A549 (cell line): ENCODE results near the gene FAM240A. TPM values are rescaled to one million over a fixed set of nuclear protein-coding genes. Genes with fewer than 3 reads are reported as not detected.

Experiments
- ATAC-seq, 2 experiments: fragments of 200-7000 bp in 1 of 2; fragments of >200 bp in 1 of 2; cut with Nextera tagmentation in 1 of 2; cut with Tn5 transposase in 1 of 2; 3 replicates each; pipeline versions ENCODE4 v1.8.0 to v1.9.1; 2018 to 2020; ENCODE audit warnings: mild to moderate bottlenecking in 1 of 2, moderate library complexity in 1 of 2
- CTCF ChIA-PET: fragments of 300-600 bp; sonication (Branson Sonifier 250); formaldehyde crosslinking; extraction: SDS; loops from one replicate; lab custom pipeline; 2021; ENCODE audit warnings: antibody characterized with exemption, inconsistent platforms; lab: Yijun Ruan, JAX
- POLR2A ChIA-PET: fragments of 350-600 bp; formaldehyde crosslinking; extraction: SDS; loops from one replicate; lab custom pipeline; 2021; ENCODE audit warnings: antibody characterized with exemption, inconsistent platforms; lab: Yijun Ruan, JAX
- DNase-seq, 2 experiments: peaks; one replicate each; pipeline versions ENCODE4 v3.0.0 to v3.0.0-alpha.2; 2011 to 2016; ENCODE audit warnings: low read depth in 1 of 2, low spot score in 1 of 2
- FAIRE-seq: peaks from 2 replicates; lab custom pipeline; 2011; peaks lifted over from hg19 to GRCh38; lab: Jason Lieb, UNC
- H3K27ac ChIP-seq, 2 experiments: fragments of >200 bp; sonication (Bioruptor Twin); formaldehyde crosslinking; 3 replicates each; pipeline ENCODE4 v1.5.1; 2016 to 2017
- H3K4me1 ChIP-seq: fragments of >200 bp; sonication (Bioruptor Twin); formaldehyde crosslinking; 3 replicates; pipeline ENCODE4 v1.6.1; 2016
- H3K4me2 ChIP-seq: fragments of >200 bp; sonication (Bioruptor Twin); formaldehyde crosslinking; 3 replicates; pipeline ENCODE4 v1.6.1; 2016
- H3K4me3 ChIP-seq: fragments of >200 bp; sonication (Bioruptor Twin); formaldehyde crosslinking; 3 replicates; pipeline ENCODE4 v1.5.1; 2016
- H3K9me3 ChIP-seq: fragments of >200 bp; sonication (Bioruptor Twin); formaldehyde crosslinking; 3 replicates; pipeline ENCODE4 v1.6.1; 2016
- CEBPB ChIP-seq, 2 experiments: fragments of >200 bp in 1 of 2; sonication (Bioruptor Twin) in 1 of 2; formaldehyde crosslinking in 1 of 2; IDR thresholded peaks; 2 replicates each; pipeline ENCODE4 v1.6.1; 2012 to 2016
- CHD2 ChIP-seq: fragments of 150-350 bp; IDR thresholded peaks from 2 replicates; pipeline ENCODE4 v1.6.1; 2014; ENCODE audit warnings: low read length; ENCODE audit not compliant: partially characterized antibody
- EHMT2 ChIP-seq: fragments of 200-600 bp; sonication (generic); IDR thresholded peaks from 2 replicates; pipeline ENCODE4 v1.6.1; 2016; ENCODE audit warnings: antibody characterized with exemption, low read depth, mild to moderate bottlenecking, moderate library complexity
- EP300 ChIP-seq, 2 experiments: fragments of >200 bp; sonication (Bioruptor Twin); formaldehyde crosslinking; IDR thresholded peaks; 2 replicates in 1 of 2; 3 replicates in 1 of 2; pipeline ENCODE4 v1.6.1; 2016 to 2017
- FOSB ChIP-seq: fragments of 250-450 bp; sonication (Bioruptor Pico); IDR thresholded peaks from 2 replicates; pipeline ENCODE4 v1.5.0; 2020; ENCODE audit warnings: mild to moderate bottlenecking, moderate library complexity
- HDAC2 ChIP-seq: fragments of 200-600 bp; sonication (generic); IDR thresholded peaks from 2 replicates; pipeline ENCODE4 v1.6.1; 2016
- HEYL ChIP-seq: fragments of 250-450 bp; sonication (Bioruptor Pico); IDR thresholded peaks from 2 replicates; pipeline ENCODE4 v1.8.0; 2021; ENCODE audit warnings: mild to moderate bottlenecking, moderate library complexity
- HOXB13 ChIP-seq: fragments of 250-450 bp; sonication (Bioruptor Pico); IDR thresholded peaks from 2 replicates; pipeline ENCODE4 v1.5.0; 2020; ENCODE audit warnings: low read depth, mild to moderate bottlenecking, moderate library complexity
- HOXB5 ChIP-seq: fragments of 250-450 bp; sonication (Bioruptor Pico); IDR thresholded peaks from 2 replicates; pipeline ENCODE4 v1.5.0; 2020; ENCODE audit warnings: mild to moderate bottlenecking, moderate library complexity
- JUN ChIP-seq, 2 experiments: fragments of >200 bp; sonication (Bioruptor Twin); formaldehyde crosslinking; IDR thresholded peaks; 2 replicates in 1 of 2; 3 replicates in 1 of 2; pipeline ENCODE4 v1.6.1; 2016 to 2017
- JUNB ChIP-seq: fragments of >200 bp; sonication (Bioruptor Twin); formaldehyde crosslinking; IDR thresholded peaks from 2 replicates; pipeline ENCODE4 v1.6.1; 2016
- MAZ ChIP-seq: fragments of 150-350 bp; IDR thresholded peaks from 2 replicates; pipeline ENCODE4 v1.6.1; 2014; ENCODE audit warnings: antibody characterized with exemption, low read depth, low read length, borderline replicate concordance
- NFE2L2 ChIP-seq: fragments of 150-350 bp; conservative IDR thresholded peaks from 2 replicates; pipeline ENCODE4 v1.6.1; 2014; ENCODE audit warnings: low read length
- NR3C1 ChIP-seq: fragments of >200 bp; sonication (Bioruptor Twin); formaldehyde crosslinking; IDR thresholded peaks from 3 replicates; pipeline ENCODE4 v1.6.1; 2017
- PBX3 ChIP-seq: IDR thresholded peaks from 2 replicates; pipeline ENCODE4 v1.6.1; 2012
- RARB ChIP-seq: fragments of 250-450 bp; sonication (Bioruptor Pico); IDR thresholded peaks from 2 replicates; pipeline ENCODE4 v1.8.0; 2021; ENCODE audit warnings: mild to moderate bottlenecking, moderate library complexity
- ZC3H11A ChIP-seq: fragments of 450-650 bp; IDR thresholded peaks from 2 replicates; pipeline ENCODE4 v1.6.1; 2014; ENCODE audit warnings: antibody characterized with exemption, mild to moderate bottlenecking
- ZFP36 ChIP-seq: fragments of 450-650 bp; IDR thresholded peaks from 2 replicates; pipeline ENCODE4 v1.6.1; 2014; ENCODE audit warnings: borderline replicate concordance; ENCODE audit not compliant: partially characterized antibody
- ZSCAN20 ChIP-seq: fragments of 250-450 bp; sonication (Bioruptor Pico); IDR thresholded peaks from 2 replicates; pipeline ENCODE4 v1.8.0; 2022; ENCODE audit warnings: mild to moderate bottlenecking, moderate library complexity
- WGBS: methylation state at CpG from one replicate; pipeline ENCODE4 v1.1.6; 2017; ENCODE audit errors: missing lambda C conversion rate; 5-methylcytosine and 5-hydroxymethylcytosine counted together
- polyA plus RNA-seq, 4 experiments: library from polyadenylated mRNA; depleted of rRNA in 3 of 4; stranded (reverse); fragments of >200 nt; fragmentation: RNase III in 1 of 4; extraction: RNeasy Plus Mini Kit Qiagen cat#74134 plus additional on column Dnase treatment in 1 of 4; gene quantifications; 2 replicates in 3 of 4; 3 replicates in 1 of 4; pipeline ENCODE4 v1.2.3, GENCODE V29; 2011 to 2017
- TF ChIP-seq, protein P1 (sequence below): fragments of 150-350 bp; IDR thresholded peaks from 2 replicates; pipeline ENCODE4 v1.6.1; 2014; ENCODE audit warnings: low read depth, mild to moderate bottlenecking, low read length
- TF ChIP-seq, protein P2 (sequence below): fragments of >200 bp; sonication (Bioruptor Twin); formaldehyde crosslinking; IDR thresholded peaks from 3 replicates; pipeline ENCODE4 v1.6.1; 2016

FAM240A gene
- polyA plus RNA-seq, 2 of the 4 experiments (the other 2 are of a cell fraction): not detected

DNA sequence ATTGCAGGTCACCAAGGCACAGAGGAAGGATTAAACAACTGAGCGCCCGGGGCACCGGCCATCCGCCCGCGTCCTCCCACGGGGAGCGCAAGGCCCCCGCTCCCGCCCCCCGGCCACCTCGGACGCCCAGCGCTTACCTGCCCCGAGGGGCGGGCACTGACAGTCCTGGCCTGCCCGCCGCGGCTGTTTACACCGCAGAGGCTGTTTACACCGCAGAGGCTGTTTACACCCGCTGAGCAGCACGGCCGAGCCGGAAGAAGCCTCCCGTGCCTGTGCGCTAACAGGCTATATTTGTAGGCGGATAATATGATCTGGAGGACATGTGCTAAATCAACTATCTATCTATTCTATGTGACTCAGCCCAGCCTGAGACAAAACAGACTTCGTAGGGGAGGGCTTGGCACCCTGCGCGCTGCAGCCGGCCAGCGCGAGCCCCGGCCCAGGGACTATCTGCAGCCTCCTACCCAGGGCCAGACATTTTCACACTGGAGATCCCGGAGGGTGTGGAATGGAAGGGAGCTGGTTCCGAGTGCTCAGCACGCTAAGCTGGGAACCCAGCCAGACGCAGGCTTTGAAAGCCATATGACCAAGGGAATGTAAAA is 46.2 kb upstream of the FAM240A start, which contains the start of gene LRRC2 (continued):
- TF ChIP-seq HEYL: no peak
- TF ChIP-seq, protein P1, sequence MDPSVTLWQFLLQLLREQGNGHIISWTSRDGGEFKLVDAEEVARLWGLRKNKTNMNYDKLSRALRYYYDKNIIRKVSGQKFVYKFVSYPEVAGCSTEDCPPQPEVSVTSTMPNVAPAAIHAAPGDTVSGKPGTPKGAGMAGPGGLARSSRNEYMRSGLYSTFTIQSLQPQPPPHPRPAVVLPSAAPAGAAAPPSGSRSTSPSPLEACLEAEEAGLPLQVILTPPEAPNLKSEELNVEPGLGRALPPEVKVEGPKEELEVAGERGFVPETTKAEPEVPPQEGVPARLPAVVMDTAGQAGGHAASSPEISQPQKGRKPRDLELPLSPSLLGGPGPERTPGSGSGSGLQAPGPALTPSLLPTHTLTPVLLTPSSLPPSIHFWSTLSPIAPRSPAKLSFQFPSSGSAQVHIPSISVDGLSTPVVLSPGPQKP: no peak
- no peak for TF ChIP-seq EHMT2
- TF ChIP-seq ZC3H11A: no peak
- no peak for TF ChIP-seq JUNB
- no peak for TF ChIP-seq CEBPB (IDR thresholded peaks at IDR 0.05)
- no peak for TF ChIP-seq PBX3
- TF ChIP-seq HOXB5 (CRISPR knock-in tag): no peak
- TF ChIP-seq, all 56 proteins: peak for 0

DNA sequence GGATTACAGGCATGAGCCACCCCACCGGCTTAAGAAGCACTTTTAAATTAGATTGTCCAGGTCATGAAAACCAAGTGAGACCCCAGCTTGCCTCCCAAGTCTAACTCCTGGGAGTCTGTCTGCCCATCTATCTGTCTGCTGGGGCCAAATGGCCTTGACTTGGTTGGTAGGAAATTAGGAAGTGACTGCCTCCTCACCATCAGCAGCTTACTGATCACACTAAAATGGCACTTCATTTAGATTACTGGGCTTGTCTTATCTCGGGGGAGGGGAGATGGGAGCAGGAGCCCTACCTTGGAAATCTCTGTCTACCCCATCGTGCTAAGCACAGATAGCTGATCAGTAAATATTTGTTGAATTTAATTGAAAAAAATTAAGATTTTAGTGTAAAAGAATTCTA is 40.6 kb upstream of the FAM240A start:
- Histone ChIP-seq H3K4me1 (no peaks in the 10 kb centered on the region), H3K27ac (no peak overlapping the region), H3K9me3 (no peaks in the 10 kb centered on the region)
- no peak for FAIRE-seq
- no peak for TF ChIP-seq ZSCAN20
- TF ChIP-seq EP300 (IDR thresholded peaks at IDR 0.05): no peak
- TF ChIP-seq, protein P2, sequence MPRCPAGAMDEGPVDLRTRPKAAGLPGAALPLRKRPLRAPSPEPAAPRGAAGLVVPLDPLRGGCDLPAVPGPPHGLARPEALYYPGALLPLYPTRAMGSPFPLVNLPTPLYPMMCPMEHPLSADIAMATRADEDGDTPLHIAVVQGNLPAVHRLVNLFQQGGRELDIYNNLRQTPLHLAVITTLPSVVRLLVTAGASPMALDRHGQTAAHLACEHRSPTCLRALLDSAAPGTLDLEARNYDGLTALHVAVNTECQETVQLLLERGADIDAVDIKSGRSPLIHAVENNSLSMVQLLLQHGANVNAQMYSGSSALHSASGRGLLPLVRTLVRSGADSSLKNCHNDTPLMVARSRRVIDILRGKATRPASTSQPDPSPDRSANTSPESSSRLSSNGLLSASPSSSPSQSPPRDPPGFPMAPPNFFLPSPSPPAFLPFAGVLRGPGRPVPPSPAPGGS: no peak
- TF ChIP-seq ZC3H11A: no peak
- TF ChIP-seq RARB (CRISPR knock-in tag): no peak
- TF ChIP-seq JUN (IDR thresholded peaks at IDR 0.05): no peak
- TF ChIP-seq, all 56 proteins: peak for 0
- ATAC-seq (no peak), DNase-seq (no peak)
- ChIA-PET CTCF (interaction anchor here (1.6 kb wide), 1 partner anchor 10 kb away, joined by 3 read pairs; no protein-coding TSS in a partner anchor), POLR2A (no interaction called here)
- Histone ChIP-seq H3K4me2 (no peak overlapping the region), H3K4me3 (no peak overlapping the region)
- WGBS: 32% methylated on average over 2 of the region's 3 CpGs

GRCh38 chr3:46573701-46574100 is 38.6 kb upstream of the FAM240A start:
- ChIA-PET POLR2A (no interaction called here), CTCF (no interaction called here)
- TF ChIP-seq, protein P2: no peak
- TF ChIP-seq NFE2L2 (no peak), RARB (CRISPR knock-in tag) (no peak), HOXB13 (CRISPR knock-in tag) (no peak), CHD2 (no peak), JUN (IDR thresholded peaks at IDR 0.05) (no peak), HDAC2 (no peak), ZFP36 (no peak), HEYL (no peak), HOXB5 (CRISPR knock-in tag) (no peak), MAZ (no peak), FOSB (no peak), NR3C1 (no peak)
- ATAC-seq (no peak), FAIRE-seq (no peak), DNase-seq (no peak)
- WGBS: 54% methylated on average over 4 of the region's 4 CpGs
- no peak overlapping the region for H3K4me2 ChIP-seq
- H3K4me1 ChIP-seq: no peaks in the 10 kb centered on the region
- no peak overlapping the region for H3K4me3 ChIP-seq
- H3K9me3 ChIP-seq: no peaks in the 10 kb centered on the region
- H3K27ac ChIP-seq: no peak overlapping the region
